ENCODE measurements around the gene SCAF8.
"Not testable (repeated sequence)": the region's sequence is repeated elsewhere in the genome, so short reads cannot be mapped to it uniquely, and the experiment has no call there.

Gene SCAF8

DNA sequence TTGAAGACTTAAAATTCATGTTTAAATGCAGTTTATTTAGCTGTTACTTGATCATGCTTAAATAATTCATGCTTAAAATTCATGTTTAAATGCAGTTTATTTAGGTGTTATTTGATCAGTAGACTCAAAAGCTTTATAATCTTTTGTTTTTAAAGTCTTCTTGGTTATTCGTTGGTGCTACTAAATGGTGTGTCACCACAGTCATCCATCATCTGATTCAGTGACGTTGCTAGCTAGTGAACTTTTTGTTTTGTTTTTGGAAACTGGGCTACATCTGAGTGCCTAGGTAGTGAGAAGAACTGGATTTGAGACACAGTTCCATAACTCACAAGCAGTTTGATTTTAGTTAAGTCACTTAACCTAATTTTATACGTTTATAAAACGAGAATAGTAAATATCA, 20.9 kb downstream of the SCAF8 start:
- Histone ChIP-seq H3K36me3 (ENCODE audit: control insufficient read depth, insufficient read depth, low read length) (no peaks in the 10 kb centered on the region), H3K27me3 (ENCODE audit: control insufficient read depth, insufficient read depth, low read length) (no peaks in the 10 kb centered on the region), H3K4me3 (ENCODE audit: low read length) (no peak overlapping the region), H3K4me1 (ENCODE audit: control insufficient read depth, insufficient read depth, low read length) (0 out of 2 replicates have a peak, but pooled peaks cover 2% of the 10 kb centered on the region), H3K9me3 (ENCODE audit: control insufficient read depth, insufficient read depth, low read length) (no peaks in the 10 kb centered on the region), H3K27ac (ENCODE audit: low read length) (no peak overlapping the region)
- DNase-seq (ENCODE audit: low read depth, low spot score) = no peak
- no CpG with 5 or more reads among the region's 4 CpGs for WGBS (ENCODE audit: insufficient coverage, insufficient read length)

DNA sequence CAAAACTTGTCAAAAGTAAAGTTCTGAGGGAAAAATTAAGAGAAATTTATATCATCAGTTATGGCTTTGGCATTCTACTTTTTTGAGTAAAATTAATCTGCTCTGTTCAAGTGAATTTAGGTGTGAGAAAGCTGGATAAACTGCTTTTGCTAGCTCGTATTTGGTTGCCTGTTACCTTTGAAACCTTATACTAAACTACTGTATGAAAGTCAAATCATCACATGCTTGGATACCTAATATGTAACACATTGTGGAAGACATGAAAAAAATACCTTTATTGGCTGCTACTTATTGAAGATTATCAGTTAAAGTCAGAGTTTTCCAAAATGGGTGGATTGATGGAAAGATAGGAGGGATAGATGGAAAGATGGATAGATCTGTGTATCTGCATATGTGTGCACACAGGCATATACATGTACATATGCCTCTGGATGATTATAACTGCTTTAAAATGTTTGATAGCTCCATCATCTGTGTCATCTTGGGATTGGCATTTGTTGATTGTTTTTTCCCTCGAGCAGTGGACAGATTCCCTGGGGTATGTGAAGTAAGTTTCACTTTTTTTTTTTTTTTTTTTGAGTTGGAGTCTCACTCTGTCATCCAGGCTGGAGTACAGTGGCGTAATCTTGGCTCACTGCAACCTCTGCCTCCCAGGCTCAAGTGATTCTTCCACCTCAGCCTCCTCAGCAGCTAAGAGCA, 24.3 kb downstream of the SCAF8 start:
- Histone ChIP-seq H3K9me3 (ENCODE audit: control insufficient read depth, insufficient read depth, low read length) (no peaks in the 10 kb centered on the region), H3K36me3 (ENCODE audit: control insufficient read depth, insufficient read depth, low read length) (no peaks in the 10 kb centered on the region), H3K27me3 (ENCODE audit: control insufficient read depth, insufficient read depth, low read length) (no peaks in the 10 kb centered on the region), H3K27ac (ENCODE audit: low read length) (no peak overlapping the region), H3K4me1 (ENCODE audit: control insufficient read depth, insufficient read depth, low read length) (0 out of 2 replicates have a peak, but pooled peaks cover 2% of the 10 kb centered on the region), H3K4me3 (ENCODE audit: low read length) (no peak overlapping the region)
- no CpG with 5 or more reads among the region's 3 CpGs for WGBS (ENCODE audit: insufficient coverage, insufficient read length)
- no peak for DNase-seq (ENCODE audit: low read depth, low spot score)

DNA sequence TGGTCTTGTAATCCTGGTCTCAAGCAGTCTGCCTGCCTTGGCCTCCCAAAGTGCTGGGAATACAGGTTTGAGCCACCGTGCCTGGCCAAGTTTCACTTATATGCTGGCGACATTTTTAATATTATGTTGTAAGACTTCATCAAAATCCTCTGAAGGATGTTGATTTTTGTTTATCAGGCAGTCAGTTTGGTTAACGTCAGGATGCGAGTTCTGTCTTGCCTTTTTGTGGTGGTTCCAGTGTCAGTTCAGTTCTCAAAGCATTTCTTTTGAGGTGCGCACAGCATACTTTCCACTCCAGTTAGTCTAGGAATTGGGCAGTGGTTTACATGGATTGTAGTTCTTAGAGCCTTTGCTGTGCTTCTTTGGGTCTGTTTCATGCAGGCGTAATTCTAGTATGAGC, 24.9 kb downstream of the SCAF8 start:
- H3K4me1 ChIP-seq (ENCODE audit: control insufficient read depth, insufficient read depth, low read length) = 0 out of 2 replicates have a peak, but pooled peaks cover 2% of the 10 kb centered on the region
- no peaks in the 10 kb centered on the region for H3K36me3 ChIP-seq (ENCODE audit: control insufficient read depth, insufficient read depth, low read length)
- no peak overlapping the region for H3K27ac ChIP-seq (ENCODE audit: low read length)
- H3K9me3 ChIP-seq (ENCODE audit: control insufficient read depth, insufficient read depth, low read length) = no peaks in the 10 kb centered on the region
- WGBS (ENCODE audit: insufficient coverage, insufficient read length) = no CpG with 5 or more reads among the region's 6 CpGs
- H3K4me3 ChIP-seq (ENCODE audit: low read length) = no peak overlapping the region
- DNase-seq (ENCODE audit: low read depth, low spot score) = no peak
- no peaks in the 10 kb centered on the region for H3K27me3 ChIP-seq (ENCODE audit: control insufficient read depth, insufficient read depth, low read length)

DNA sequence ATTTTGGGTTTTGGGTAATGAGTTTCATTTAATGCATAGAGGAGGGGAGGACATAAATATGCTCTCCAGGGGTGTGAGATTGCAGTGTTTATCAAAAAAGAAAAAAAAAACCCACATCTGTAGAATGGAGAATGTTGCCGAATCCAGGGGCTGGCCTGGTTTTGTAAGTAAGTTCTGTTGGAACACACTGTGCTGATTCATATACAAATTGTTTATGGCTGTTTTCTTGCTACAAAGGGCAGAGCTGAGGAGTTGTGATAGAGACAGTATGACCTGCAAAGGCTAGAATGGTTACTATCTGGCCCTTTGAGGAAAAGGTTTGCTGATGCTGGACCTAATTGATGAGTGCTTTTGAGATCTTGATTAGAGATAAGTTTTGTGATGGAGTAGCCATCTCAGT, 30.4 kb downstream of the SCAF8 start:
- H3K27ac ChIP-seq (ENCODE audit: low read length) = no peak overlapping the region
- H3K9me3 ChIP-seq (ENCODE audit: control insufficient read depth, insufficient read depth, low read length) = no peaks in the 10 kb centered on the region
- H3K4me3 ChIP-seq (ENCODE audit: low read length) = no peak overlapping the region
- no peaks in the 10 kb centered on the region for H3K4me1 ChIP-seq (ENCODE audit: control insufficient read depth, insufficient read depth, low read length)
- H3K36me3 ChIP-seq (ENCODE audit: control insufficient read depth, insufficient read depth, low read length) = no peaks in the 10 kb centered on the region
- DNase-seq (ENCODE audit: low read depth, low spot score) = no peak
- WGBS (ENCODE audit: insufficient coverage, insufficient read length) = no CpG with 5 or more reads among the region's 1 CpG
- no peaks in the 10 kb centered on the region for H3K27me3 ChIP-seq (ENCODE audit: control insufficient read depth, insufficient read depth, low read length)

DNA sequence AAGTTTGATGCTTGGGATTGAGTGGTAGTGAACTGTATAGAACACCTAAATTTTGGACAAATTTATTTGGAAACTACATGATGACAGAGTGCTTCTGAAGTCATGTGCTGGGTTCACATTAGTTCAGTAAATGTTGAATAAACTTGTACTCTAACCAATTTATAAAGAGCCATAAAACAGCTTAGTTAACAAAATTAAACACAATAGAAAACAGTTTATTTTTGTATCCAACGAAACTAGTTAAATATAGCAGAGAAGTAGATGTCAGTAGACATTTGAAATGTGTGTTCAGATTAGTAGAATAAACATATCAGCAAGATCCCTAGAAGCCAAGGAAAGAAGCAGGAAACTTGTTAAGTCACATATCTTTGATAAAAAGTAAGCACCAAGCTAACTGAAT, 32.1 kb downstream of the SCAF8 start:
- H3K4me3 ChIP-seq (ENCODE audit: low read length) = no peak overlapping the region
- no peaks in the 10 kb centered on the region for H3K36me3 ChIP-seq (ENCODE audit: control insufficient read depth, insufficient read depth, low read length)
- H3K4me1 ChIP-seq (ENCODE audit: control insufficient read depth, insufficient read depth, low read length) = no peaks in the 10 kb centered on the region
- no peak for DNase-seq (ENCODE audit: low read depth, low spot score)
- H3K9me3 ChIP-seq (ENCODE audit: control insufficient read depth, insufficient read depth, low read length) = no peaks in the 10 kb centered on the region
- WGBS (ENCODE audit: insufficient coverage, insufficient read length) = no CpG with 5 or more reads among the region's 1 CpG
- no peak overlapping the region for H3K27ac ChIP-seq (ENCODE audit: low read length)
- H3K27me3 ChIP-seq (ENCODE audit: control insufficient read depth, insufficient read depth, low read length) = no peaks in the 10 kb centered on the region

DNA sequence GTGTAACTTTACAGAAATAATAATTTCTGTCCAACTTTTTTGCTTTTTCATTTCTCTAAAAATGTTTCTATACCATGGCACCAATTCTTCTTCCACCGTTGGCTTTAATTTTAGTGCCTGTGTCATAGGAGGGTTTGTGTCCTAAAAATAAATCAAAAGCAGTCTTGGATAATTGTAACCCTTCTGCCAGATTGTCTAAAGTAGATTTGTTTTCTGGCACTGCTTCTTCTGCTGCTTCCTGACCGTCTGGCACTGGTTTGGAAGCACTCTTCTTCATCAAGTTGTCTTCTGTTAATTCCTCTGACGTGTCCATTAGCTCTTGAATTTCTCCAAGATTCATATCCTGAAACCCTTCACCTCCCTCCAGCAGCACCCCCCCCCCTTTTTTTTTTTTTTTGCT, 33.1 kb downstream of the SCAF8 start:
- Histone ChIP-seq H3K9me3 (ENCODE audit: control insufficient read depth, insufficient read depth, low read length) (no peaks in the 10 kb centered on the region), H3K4me1 (ENCODE audit: control insufficient read depth, insufficient read depth, low read length) (no peaks in the 10 kb centered on the region), H3K36me3 (ENCODE audit: control insufficient read depth, insufficient read depth, low read length) (no peaks in the 10 kb centered on the region), H3K27me3 (ENCODE audit: control insufficient read depth, insufficient read depth, low read length) (no peaks in the 10 kb centered on the region), H3K4me3 (ENCODE audit: low read length) (no peak overlapping the region), H3K27ac (ENCODE audit: low read length) (no peak overlapping the region)
- DNase-seq (ENCODE audit: low read depth, low spot score) = no peak
- WGBS (ENCODE audit: insufficient coverage, insufficient read length) = no CpG with 5 or more reads among the region's 3 CpGs

DNA sequence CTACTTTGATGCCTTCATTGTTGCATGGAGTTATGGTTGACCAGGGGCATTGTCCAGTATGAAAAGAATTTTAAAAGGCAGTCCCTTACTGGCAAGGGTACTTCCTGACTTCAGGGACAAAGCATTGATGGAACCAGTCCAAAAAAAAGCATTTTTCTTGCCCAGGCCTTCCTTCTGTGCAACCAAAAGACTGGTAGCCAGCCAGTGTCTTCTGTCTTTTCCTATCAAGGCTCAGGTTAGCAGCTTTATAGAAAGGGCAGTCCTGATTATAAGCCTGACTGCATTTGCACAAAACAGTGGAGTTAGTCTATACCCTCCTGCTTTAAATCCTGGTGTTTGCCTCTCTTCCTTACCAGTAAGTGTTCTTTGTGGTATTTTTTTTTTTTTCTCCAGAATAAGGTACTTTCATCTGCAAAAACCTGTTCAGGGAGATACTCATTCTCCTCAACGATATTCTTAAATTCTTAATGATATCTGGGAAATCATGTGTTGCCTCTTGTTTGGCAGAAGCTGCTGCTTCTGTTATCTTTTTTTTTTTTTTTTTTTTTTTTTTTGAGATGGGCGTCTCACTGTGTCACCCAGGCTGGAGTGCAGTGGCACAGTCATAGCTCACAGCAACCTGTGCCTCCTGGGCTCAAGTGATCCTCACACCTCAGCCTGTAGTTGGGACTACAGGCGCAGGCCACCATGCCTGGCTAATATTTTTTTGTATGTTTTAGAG, 33.9 kb downstream of the SCAF8 start:
- no peak overlapping the region for H3K4me3 ChIP-seq (ENCODE audit: low read length)
- H3K27me3 ChIP-seq (ENCODE audit: control insufficient read depth, insufficient read depth, low read length) = no peaks in the 10 kb centered on the region
- H3K9me3 ChIP-seq (ENCODE audit: control insufficient read depth, insufficient read depth, low read length) = no peaks in the 10 kb centered on the region
- WGBS (ENCODE audit: insufficient coverage, insufficient read length) = no CpG with 5 or more reads among the region's 3 CpGs
- H3K36me3 ChIP-seq (ENCODE audit: control insufficient read depth, insufficient read depth, low read length) = no peaks in the 10 kb centered on the region
- no peak overlapping the region for H3K27ac ChIP-seq (ENCODE audit: low read length)
- no peak for DNase-seq (ENCODE audit: low read depth, low spot score)
- H3K4me1 ChIP-seq (ENCODE audit: control insufficient read depth, insufficient read depth, low read length) = no peaks in the 10 kb centered on the region

DNA sequence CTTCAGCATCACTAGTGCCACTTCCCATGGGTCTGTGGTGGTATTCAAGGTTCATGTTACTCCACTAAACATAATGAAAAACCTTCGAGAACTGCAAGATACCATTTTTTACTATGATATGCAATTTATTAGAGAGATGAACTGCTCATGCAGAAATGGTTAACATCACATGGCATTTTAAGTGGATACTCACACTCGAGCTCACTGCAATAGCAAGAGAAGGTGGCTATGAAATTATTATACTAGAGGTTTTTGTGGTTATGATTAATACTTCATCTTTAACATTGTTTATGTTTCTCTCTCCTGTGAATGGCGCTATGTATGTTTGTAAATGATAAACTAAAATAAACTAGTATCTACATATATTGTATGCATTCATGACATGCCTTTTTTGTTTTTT, 35.1 kb downstream of the SCAF8 start:
- no peaks in the 10 kb centered on the region for H3K9me3 ChIP-seq (ENCODE audit: control insufficient read depth, insufficient read depth, low read length)

DNA sequence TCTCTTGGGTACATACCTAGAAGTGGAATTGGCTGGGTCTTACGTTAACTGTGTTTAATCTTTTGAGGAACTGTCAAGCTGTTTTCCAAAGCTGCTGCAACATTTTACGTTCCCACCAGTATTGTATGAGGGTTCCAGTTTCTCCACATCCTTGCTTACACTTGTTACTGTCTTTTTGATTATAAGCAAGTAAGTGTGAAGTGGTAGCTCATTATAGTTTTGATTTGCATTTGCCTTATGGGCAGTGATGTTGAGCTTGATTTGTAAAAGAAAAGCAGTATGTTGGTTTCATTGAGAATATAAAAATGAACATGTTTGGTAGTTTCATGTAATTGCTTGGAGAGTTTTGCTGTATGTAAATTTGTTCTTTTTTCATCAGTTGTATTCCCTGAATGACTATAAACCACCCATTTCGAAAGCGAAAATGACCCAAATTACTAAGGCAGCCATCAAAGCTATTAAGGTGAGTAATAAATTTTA, 40.4 kb downstream of the SCAF8 start:
- H3K27me3 ChIP-seq (ENCODE audit: control insufficient read depth, insufficient read depth, low read length) = no peaks in the 10 kb centered on the region
- H3K36me3 ChIP-seq (ENCODE audit: control insufficient read depth, insufficient read depth, low read length) = no peaks in the 10 kb centered on the region
- H3K27ac ChIP-seq (ENCODE audit: low read length) = no peak overlapping the region
- WGBS (ENCODE audit: insufficient coverage, insufficient read length) = no CpG with 5 or more reads among the region's 4 CpGs
- no peaks in the 10 kb centered on the region for H3K9me3 ChIP-seq (ENCODE audit: control insufficient read depth, insufficient read depth, low read length)
- H3K4me1 ChIP-seq (ENCODE audit: control insufficient read depth, insufficient read depth, low read length) = no peaks in the 10 kb centered on the region
- no peak overlapping the region for H3K4me3 ChIP-seq (ENCODE audit: low read length)
- no peak for DNase-seq (ENCODE audit: low read depth, low spot score)

More for the DNA sequence above, 35.1 kb downstream of the SCAF8 start:
- no peaks in the 10 kb centered on the region for H3K4me1 ChIP-seq (ENCODE audit: control insufficient read depth, insufficient read depth, low read length)
- H3K4me3 ChIP-seq (ENCODE audit: low read length) = no peak overlapping the region
- no peak for DNase-seq (ENCODE audit: low read depth, low spot score)
- no CpG with 5 or more reads among the region's 3 CpGs for WGBS (ENCODE audit: insufficient coverage, insufficient read length)
- no peak overlapping the region for H3K27ac ChIP-seq (ENCODE audit: low read length)
- H3K36me3 ChIP-seq (ENCODE audit: control insufficient read depth, insufficient read depth, low read length) = no peaks in the 10 kb centered on the region
- H3K27me3 ChIP-seq (ENCODE audit: control insufficient read depth, insufficient read depth, low read length) = no peaks in the 10 kb centered on the region

DNA sequence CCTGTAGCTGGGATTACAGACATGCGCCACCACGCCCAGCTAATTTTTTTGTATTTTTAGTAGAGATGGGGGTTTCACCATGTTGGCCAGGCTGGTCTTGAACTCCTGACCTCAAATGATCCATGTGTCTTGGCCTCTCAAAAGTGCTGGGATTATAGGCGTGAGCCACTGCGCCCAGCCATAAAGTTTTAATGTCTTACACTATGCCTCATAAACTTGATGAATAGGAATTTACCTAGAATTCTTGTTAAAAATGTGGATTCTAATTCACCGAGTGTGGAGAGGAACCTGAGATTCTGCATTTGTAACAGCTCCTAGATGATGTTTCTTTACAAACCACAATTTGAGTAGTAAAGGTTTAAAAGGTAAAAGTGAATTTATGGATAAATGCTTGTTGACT, 45.9 kb downstream of the SCAF8 start:
- H3K4me1 ChIP-seq (ENCODE audit: control insufficient read depth, insufficient read depth, low read length); DNase-seq (ENCODE audit: low read depth, low spot score); H3K9me3 ChIP-seq (ENCODE audit: control insufficient read depth, insufficient read depth, low read length); H3K4me3 ChIP-seq (ENCODE audit: low read length); H3K36me3 ChIP-seq (ENCODE audit: control insufficient read depth, insufficient read depth, low read length); H3K27ac ChIP-seq (ENCODE audit: low read length); H3K27me3 ChIP-seq (ENCODE audit: control insufficient read depth, insufficient read depth, low read length): not testable (repeated sequence)
- WGBS (ENCODE audit: insufficient coverage, insufficient read length) = no CpG with 5 or more reads among the region's 5 CpGs
